ENCODE measurements around the gene PFN3.
"Not testable (repeated sequence)": the region's sequence is repeated elsewhere in the genome, so short reads cannot be mapped to it uniquely, and the experiment has no call there.

Gene PFN3

GRCh38 chr5:177372034-177372896 is 28.2 kb downstream of the PFN3 start:
- DNase-seq = no peak

GRCh38 chr5:177371120-177372033 is 29.1 kb downstream of the PFN3 start:
- no peak for DNase-seq

- DNase-seq = peak; percentile 85
Measured at GRCh38 chr5:177370488-177371119, 29.9 kb downstream of the PFN3 start.

GRCh38 chr5:177369645-177370440 is 30.6 kb downstream of the PFN3 start:
- DNase-seq = no peak

GRCh38 chr5:177368869-177369644 is 31.4 kb downstream of the PFN3 start:
- peak; percentile 19 for DNase-seq

- no peak for DNase-seq
Measured at GRCh38 chr5:177367981-177368868, 32.2 kb downstream of the PFN3 start.

GRCh38 chr5:177367323-177367848 is 33.1 kb downstream of the PFN3 start:
- DNase-seq = no peak

- DNase-seq = peak; percentile 87
Measured at GRCh38 chr5:177366528-177367322, 33.7 kb downstream of the PFN3 start.

GRCh38 chr5:177365845-177366527 is 34.5 kb downstream of the PFN3 start:
- no peak for DNase-seq

- no peak for DNase-seq
Measured at GRCh38 chr5:177364159-177364962, 36.1 kb downstream of the PFN3 start.

GRCh38 chr5:177363565-177363964 is 36.9 kb downstream of the PFN3 start:
- DNase-seq = no peak

- peak; percentile 43 for DNase-seq
Measured at GRCh38 chr5:177362610-177363507, 37.6 kb downstream of the PFN3 start.

GRCh38 chr5:177362292-177362609 is 38.2 kb downstream of the PFN3 start:
- no peak for DNase-seq

- no peak for DNase-seq
Measured at GRCh38 chr5:177361418-177362291, 38.8 kb downstream of the PFN3 start.

- not testable (repeated sequence) for DNase-seq
Measured at GRCh38 chr5:177360740-177361139, 39.7 kb downstream of the PFN3 start.

- DNase-seq = no peak
Measured at GRCh38 chr5:177359860-177360259, 40.6 kb downstream of the PFN3 start.

Measured in fibroblast of skin of scalp (primary cell).